Gastrocnemius medialis (tissue), 4 donors: ENCODE data around the gene CAB39. TPM values are rescaled to one million over a fixed set of nuclear protein-coding genes. Genes with fewer than 3 reads are reported as not detected.
A peak's percentile ranks its signal among the peaks of the same experiment; 100 is the strongest.

Source experiments
- ATAC-seq, 2 donors: fragments of 150-250 bp; one replicate each; pipeline ENCODE4 v1.9.1; 2016
- DNase-seq, 2 donors: peaks; one replicate each; pipeline ENCODE4 v3.0.0-alpha.2; 2019
- H3K27ac ChIP-seq, 4 donors: fragments of 200-600 bp; sonication (generic); 1 replicate in 1 of 4; 2 replicates in 3 of 4; pipeline ENCODE4 v1.5.1; 2016 to 2018; ENCODE audit warnings: mild to moderate bottlenecking in 2 of 4, moderate library complexity in 1 of 4
- H3K27me3 ChIP-seq, 3 donors: fragments of 200-600 bp; sonication (generic) in 2 of 3; 1 replicate in 1 of 3; 2 replicates in 2 of 3; pipeline versions ENCODE4 v1.5.1 to v1.6.0; 2016 to 2019; ENCODE audit warnings: mild to moderate bottlenecking in 1 of 3, moderate library complexity in 1 of 3
- H3K36me3 ChIP-seq, 2 donors: fragments of 200-600 bp; sonication (generic) in 1 of 2; one replicate each; pipeline ENCODE4 v1.5.1; 2017 to 2018
- H3K4me1 ChIP-seq, 2 donors: fragments of 200-600 bp; sonication (generic) in 1 of 2; one replicate each; pipeline ENCODE4 v1.5.1; 2016 to 2017; ENCODE audit warnings: mild to moderate bottlenecking in 2 of 2
- H3K4me3 ChIP-seq, 4 donors: fragments of 200-600 bp; sonication (generic) in 3 of 4; 1 replicate in 1 of 4; 2 replicates in 3 of 4; pipeline ENCODE4 v1.5.1; 2016 to 2019; ENCODE audit warnings: mild to moderate bottlenecking in 2 of 4
- H3K9me3 ChIP-seq, 3 donors: fragments of 200-600 bp; sonication (generic) in 2 of 3; 1 replicate in 1 of 3; 2 replicates in 2 of 3; pipeline ENCODE4 v1.5.1; 2016 to 2019
- POLR2A ChIP-seq, 2 donors: fragments of 450-650 bp; IDR thresholded peaks; one replicate each; pipeline ENCODE4 v1.6.1; 2017; ENCODE audit warnings: antibody characterized with exemption in 2 of 2, mild to moderate bottlenecking in 2 of 2, moderate library complexity in 2 of 2
- in situ Hi-C, 4 donors: fragments of 200-750 bp; cut with MboI; loops; one replicate each; pipeline versions ENCODE4 v1.15.0 to v1.8.0; 2017; ENCODE audit warnings: low sequenced_read_pairs in 4 of 4
- intact Hi-C: fragments of 100-400 bp; cut with DNase I; formaldehyde crosslinking; loops from one replicate; pipeline ENCODE4 v1.15.1; 2023; ENCODE audit warnings: low total_unique reads
- total RNA-seq, 4 donors: library from RNA; depleted of rRNA; stranded (reverse); fragments of >200 nt; gene quantifications; one replicate each; pipeline versions ENCODE4 v1.1.0 to v1.2.3, GENCODE V29; 2016
- TF ChIP-seq, protein P1 (sequence below), 5 experiments: fragments of 450-650 bp in 3 of 5; fragments of 200-600 bp in 2 of 5; sonication (generic) in 2 of 5; IDR thresholded peaks in 4 of 5; conservative IDR thresholded peaks in 1 of 5; 1 replicate in 4 of 5; 2 replicates in 1 of 5; pipeline ENCODE4 v1.5.1; 2016 to 2019; ENCODE audit warnings: antibody characterized with exemption in 5 of 5, mild to moderate bottlenecking in 3 of 5, moderate library complexity in 3 of 5

The CAB39 gene
- total RNA-seq, 4 donors from 2014 or later, result 93.9 to 211 (median 133) TPM

DNA sequence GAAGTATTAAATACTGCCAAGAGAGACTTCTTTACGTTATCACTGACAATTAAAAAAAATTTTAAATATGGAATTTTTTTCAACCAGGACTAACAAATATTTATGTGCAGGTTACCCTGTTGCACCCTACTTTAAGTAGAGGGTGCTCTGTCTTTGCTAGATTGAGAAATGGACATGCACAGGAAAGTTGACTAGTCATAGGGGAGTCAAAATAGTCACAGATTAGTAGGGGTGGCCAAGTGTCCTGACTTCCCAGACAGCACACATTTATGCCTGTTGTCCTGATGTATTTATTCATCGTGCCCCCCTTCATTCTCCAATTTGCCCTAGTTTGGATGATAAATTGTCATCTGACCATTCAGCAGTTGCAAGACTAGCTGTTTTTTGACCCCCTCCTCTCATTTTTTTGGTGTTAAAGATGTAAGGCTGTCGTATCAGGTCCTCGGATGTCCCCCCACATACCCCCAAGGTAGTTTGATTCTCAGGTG is 20.3 kb downstream of the CAB39 start:
- peaks cover 44 to 55% of the 10 kb centered on the region in 2 donors for H3K4me1 ChIP-seq
- H3K27me3 ChIP-seq, result no peaks in the 10 kb centered on the region
- ATAC-seq (peak; percentile 56 to 80), DNase-seq (no peak)
- H3K4me3 ChIP-seq, result no peak overlapping the region
- no peaks in the 10 kb centered on the region for H3K36me3 ChIP-seq
- in situ Hi-C loops, result no loop called here
- no peak for TF ChIP-seq POLR2A (IDR thresholded peaks at IDR 0.05)
- TF ChIP-seq, protein P1, sequence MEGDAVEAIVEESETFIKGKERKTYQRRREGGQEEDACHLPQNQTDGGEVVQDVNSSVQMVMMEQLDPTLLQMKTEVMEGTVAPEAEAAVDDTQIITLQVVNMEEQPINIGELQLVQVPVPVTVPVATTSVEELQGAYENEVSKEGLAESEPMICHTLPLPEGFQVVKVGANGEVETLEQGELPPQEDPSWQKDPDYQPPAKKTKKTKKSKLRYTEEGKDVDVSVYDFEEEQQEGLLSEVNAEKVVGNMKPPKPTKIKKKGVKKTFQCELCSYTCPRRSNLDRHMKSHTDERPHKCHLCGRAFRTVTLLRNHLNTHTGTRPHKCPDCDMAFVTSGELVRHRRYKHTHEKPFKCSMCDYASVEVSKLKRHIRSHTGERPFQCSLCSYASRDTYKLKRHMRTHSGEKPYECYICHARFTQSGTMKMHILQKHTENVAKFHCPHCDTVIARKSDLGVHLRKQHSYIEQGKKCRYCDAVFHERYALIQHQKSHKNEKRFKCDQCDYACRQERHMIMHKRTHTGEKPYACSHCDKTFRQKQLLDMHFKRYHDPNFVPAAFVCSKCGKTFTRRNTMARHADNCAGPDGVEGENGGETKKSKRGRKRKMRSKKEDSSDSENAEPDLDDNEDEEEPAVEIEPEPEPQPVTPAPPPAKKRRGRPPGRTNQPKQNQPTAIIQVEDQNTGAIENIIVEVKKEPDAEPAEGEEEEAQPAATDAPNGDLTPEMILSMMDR (IDR thresholded peaks at IDR 0.05 in 4 of 5, conservative IDR thresholded peaks at IDR 0.05 in 1 of 5), result no peak
- peak overlapping the region in 3 of 4 donors; percentile 37 to 53 (median 44) for H3K27ac ChIP-seq
- no peaks in the 10 kb centered on the region for H3K9me3 ChIP-seq
- intact Hi-C loops, result no loop called here

DNA sequence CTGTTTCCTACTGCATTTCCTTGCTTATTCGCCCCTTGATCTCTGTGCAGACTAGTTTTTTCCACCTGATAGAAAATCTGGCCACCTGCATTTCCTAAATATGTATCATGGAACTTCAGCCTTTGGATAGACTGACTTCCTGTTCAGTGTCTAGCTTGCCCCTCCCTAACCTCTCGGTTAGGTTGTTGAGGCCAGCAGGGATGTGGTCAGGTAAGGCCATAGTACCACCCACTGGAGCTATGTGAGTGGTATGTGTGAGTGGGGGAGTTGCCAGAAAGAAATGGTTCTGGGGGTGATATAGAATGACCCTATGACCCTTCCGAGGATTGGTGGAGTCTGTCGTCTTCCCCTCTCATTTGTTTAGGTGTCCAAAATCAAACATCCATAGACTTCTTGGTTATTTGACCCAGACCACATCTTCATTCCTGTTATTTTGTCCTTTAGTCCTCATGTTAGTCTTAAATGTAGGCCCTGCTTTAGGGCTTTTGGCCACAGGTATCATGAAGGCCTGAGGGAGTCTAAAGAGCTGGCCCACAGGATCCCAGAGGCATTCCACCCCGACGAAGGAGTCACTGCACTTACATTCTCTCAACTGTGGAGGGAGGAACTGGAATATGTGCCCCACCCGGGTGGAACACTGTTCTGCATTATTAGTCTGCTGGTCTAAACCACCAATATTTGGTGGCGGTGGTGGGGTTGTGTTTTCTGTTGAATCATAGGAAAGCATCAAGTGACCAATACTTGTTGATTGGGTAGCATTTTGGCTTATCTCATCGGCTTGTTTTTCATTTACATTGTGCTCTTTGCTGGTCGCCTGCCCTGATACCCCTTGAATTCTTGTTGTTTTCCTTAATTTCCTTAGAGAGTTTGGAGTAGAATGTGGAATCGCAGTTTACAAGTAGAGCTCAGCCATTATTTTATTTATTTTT is 21.9 kb downstream of the CAB39 start:
- no peak for TF ChIP-seq POLR2A (IDR thresholded peaks at IDR 0.05)
- TF ChIP-seq, protein P1 (IDR thresholded peaks at IDR 0.05 in 4 of 5, conservative IDR thresholded peaks at IDR 0.05 in 1 of 5), result no peak
- no peaks in the 10 kb centered on the region for H3K36me3 ChIP-seq
- in situ Hi-C loops, result no loop called here
- peak overlapping the region in 3 of 4 donors; percentile 37 to 53 (median 44) for H3K27ac ChIP-seq
- ATAC-seq (no peak), DNase-seq (no peak)
- no peak overlapping the region for H3K4me3 ChIP-seq
- no peaks in the 10 kb centered on the region for H3K9me3 ChIP-seq
- H3K4me1 ChIP-seq, result peaks cover 58 to 69% of the 10 kb centered on the region in 2 donors
- intact Hi-C loops, result no loop called here
- H3K27me3 ChIP-seq, result no peaks in the 10 kb centered on the region

DNA sequence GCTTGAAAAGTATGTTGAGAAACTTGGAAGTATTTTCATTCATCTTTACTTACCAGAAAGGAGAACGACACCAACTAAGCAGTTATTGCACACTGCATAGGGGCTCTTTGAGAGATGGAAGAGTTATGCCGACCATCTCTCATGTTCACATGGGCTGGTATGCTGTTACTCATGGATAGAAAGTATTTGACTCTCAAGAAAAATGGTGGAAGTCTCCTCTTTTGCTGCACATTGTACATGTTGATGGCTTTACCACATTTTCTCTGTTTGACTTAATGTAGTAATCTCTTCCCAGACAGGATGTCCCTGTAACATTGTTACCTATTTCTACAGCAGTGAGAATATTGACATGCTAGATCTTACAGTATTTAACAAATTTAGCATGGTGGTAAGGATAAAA is 23.2 kb downstream of the CAB39 start:
- Histone ChIP-seq H3K4me1 (peaks cover 62 to 65% of the 10 kb centered on the region in 2 donors), H3K27me3 (no peaks in the 10 kb centered on the region), H3K4me3 (no peak overlapping the region), H3K9me3 (no peaks in the 10 kb centered on the region), H3K36me3 (peaks cover 0 to 5% of the 10 kb centered on the region in 2 donors), H3K27ac (peak overlapping the region in 2 of 4 donors; percentile 21 to 37)
- ATAC-seq (no peak), DNase-seq (no peak)
- intact Hi-C loops (no loop called here), in situ Hi-C loops (no loop called here)
- TF ChIP-seq, protein P1 (IDR thresholded peaks at IDR 0.05 in 4 of 5, conservative IDR thresholded peaks at IDR 0.05 in 1 of 5), result no peak
- TF ChIP-seq POLR2A (IDR thresholded peaks at IDR 0.05), result no peak

DNA sequence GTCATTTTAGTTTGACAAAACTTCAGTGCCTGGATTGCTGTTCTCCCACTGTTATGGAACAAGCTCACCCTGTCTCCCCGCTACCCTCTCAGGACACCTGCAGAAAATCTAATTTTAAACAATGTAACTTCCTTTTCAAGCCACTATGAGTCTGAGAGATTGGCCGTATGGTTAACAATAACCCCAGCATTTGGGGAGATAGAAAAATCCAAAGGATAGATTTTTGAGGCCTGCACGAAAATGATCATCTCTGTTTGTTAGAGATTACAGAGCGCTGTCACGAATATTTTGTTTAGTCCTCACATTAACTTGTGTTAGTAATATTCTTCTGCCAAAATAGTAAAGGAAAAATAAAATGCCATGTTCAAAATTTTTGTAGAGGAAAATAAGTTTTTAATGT is 24.7 kb downstream of the CAB39 start:
- no peak for DNase-seq
- Histone ChIP-seq H3K4me3 (no peak overlapping the region), H3K4me1 (peaks cover 60 to 65% of the 10 kb centered on the region in 2 donors), H3K27ac (peak overlapping the region in 3 of 4 donors; percentile 16 to 61 (median 29)), H3K9me3 (no peaks in the 10 kb centered on the region), H3K27me3 (no peaks in the 10 kb centered on the region), H3K36me3 (peaks cover 0 to 5% of the 10 kb centered on the region in 2 donors)
- intact Hi-C loops (no loop called here), in situ Hi-C loops (no loop called here)
- ATAC-seq, result no peak
- TF ChIP-seq POLR2A (IDR thresholded peaks at IDR 0.05), result no peak
- TF ChIP-seq, protein P1 (IDR thresholded peaks at IDR 0.05 in 4 of 5, conservative IDR thresholded peaks at IDR 0.05 in 1 of 5), result no peak
